Peyer's patch (tissue), 4 donors: ENCODE results near the gene GJB5.

Experiments used
- POLR2A ChIP-seq, 2 donors: fragments of 450-650 bp; IDR thresholded peaks; one replicate each; pipeline ENCODE4 v1.5.1; 2017; ENCODE audit warnings: antibody characterized with exemption in 2 of 2, mild to moderate bottlenecking in 2 of 2, moderate library complexity in 2 of 2
- TF ChIP-seq, protein P1 (sequence below), 6 experiments: fragments of 450-650 bp in 4 of 6; fragments of 200-600 bp in 2 of 6; sonication (generic) in 1 of 6; IDR thresholded peaks; one replicate each; pipeline ENCODE4 v1.5.1; 2017 to 2019; ENCODE audit warnings: antibody characterized with exemption in 6 of 6, mild to moderate bottlenecking in 3 of 6, moderate library complexity in 1 of 6

DNA sequence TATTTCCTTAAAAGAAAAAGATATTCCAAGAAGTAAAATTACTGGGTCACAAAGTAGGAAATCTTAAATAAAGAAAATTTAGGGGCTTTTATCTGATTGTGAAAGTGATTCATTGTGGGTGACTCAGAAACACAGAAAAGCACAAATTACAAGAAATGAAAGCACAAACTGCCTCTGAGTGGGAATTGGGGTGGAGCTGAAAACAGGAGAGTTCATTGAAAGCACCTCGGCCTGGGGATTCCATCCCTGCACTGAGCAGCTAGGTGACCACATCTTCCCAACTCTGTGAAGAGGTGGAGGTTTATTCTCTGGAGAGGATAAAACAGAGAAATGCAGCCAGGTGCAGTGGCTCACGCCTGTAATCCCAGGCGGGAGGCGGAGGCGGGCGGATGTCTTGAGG, 45.4 kb downstream of the GJB5 start:
- TF ChIP-seq, protein P1, sequence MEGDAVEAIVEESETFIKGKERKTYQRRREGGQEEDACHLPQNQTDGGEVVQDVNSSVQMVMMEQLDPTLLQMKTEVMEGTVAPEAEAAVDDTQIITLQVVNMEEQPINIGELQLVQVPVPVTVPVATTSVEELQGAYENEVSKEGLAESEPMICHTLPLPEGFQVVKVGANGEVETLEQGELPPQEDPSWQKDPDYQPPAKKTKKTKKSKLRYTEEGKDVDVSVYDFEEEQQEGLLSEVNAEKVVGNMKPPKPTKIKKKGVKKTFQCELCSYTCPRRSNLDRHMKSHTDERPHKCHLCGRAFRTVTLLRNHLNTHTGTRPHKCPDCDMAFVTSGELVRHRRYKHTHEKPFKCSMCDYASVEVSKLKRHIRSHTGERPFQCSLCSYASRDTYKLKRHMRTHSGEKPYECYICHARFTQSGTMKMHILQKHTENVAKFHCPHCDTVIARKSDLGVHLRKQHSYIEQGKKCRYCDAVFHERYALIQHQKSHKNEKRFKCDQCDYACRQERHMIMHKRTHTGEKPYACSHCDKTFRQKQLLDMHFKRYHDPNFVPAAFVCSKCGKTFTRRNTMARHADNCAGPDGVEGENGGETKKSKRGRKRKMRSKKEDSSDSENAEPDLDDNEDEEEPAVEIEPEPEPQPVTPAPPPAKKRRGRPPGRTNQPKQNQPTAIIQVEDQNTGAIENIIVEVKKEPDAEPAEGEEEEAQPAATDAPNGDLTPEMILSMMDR (IDR thresholded peaks at IDR 0.05): no peak
- no peak for TF ChIP-seq POLR2A (IDR thresholded peaks at IDR 0.05)
